ENCODE data around the gene AGR2.
"Not testable (repeated sequence)": the region's sequence is repeated elsewhere in the genome, so short reads cannot be mapped to it uniquely, and the experiment has no call there.

Gene AGR2

DNA sequence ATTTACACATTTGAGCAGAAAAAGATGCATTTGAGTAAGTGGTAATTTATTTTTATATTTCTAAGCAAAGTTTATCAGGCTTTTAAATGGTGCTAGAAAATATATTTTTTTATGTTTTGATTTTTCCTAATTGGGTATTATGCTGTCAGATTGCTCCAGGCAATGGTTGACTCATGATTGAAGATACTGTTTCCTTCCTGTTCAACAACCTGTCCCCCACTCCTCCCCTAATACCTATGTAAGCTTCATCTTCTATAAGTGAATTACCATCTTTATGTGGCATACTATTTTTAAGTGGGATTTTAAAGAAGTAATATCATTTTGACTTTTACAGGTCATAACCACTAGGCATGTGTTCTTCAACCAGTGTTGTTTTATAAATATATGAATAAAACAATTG is 29.8 kb downstream of the AGR2 start:
- no peak for TF ChIP-seq CTCF (IDR thresholded peaks at IDR 0.05; ENCODE audit: control extremely low read depth, extremely low read depth, low read depth, missing control alignments)
- CTCF ChIA-PET: interaction anchor here (2.0 kb wide), 1 partner anchor 10 kb away, joined by 5 read pairs; no protein-coding TSS in a partner anchor
- no peak for DNase-seq (ENCODE audit: extremely low spot score)
- POLR2A ChIA-PET: no interaction called here

- DNase-seq (ENCODE audit: extremely low spot score): no peak
- TF ChIP-seq CTCF (IDR thresholded peaks at IDR 0.05; ENCODE audit: control extremely low read depth, extremely low read depth, low read depth, missing control alignments): no peak
- CTCF ChIA-PET: no interaction called here
These were observed 30.5 kb downstream of the AGR2 start for GRCh38 chr7:16774294-16774693.

GRCh38 chr7:16773884-16774283 is 30.9 kb downstream of the AGR2 start:
- POLR2A ChIA-PET: no interaction called here
- DNase-seq (ENCODE audit: extremely low spot score): no peak
- CTCF ChIA-PET: no interaction called here
- no peak for TF ChIP-seq CTCF (IDR thresholded peaks at IDR 0.05; ENCODE audit: control extremely low read depth, extremely low read depth, low read depth, missing control alignments)

More at GRCh38 chr7:16774294-16774693, 30.5 kb downstream of the AGR2 start:
- POLR2A ChIA-PET: no interaction called here

DNA sequence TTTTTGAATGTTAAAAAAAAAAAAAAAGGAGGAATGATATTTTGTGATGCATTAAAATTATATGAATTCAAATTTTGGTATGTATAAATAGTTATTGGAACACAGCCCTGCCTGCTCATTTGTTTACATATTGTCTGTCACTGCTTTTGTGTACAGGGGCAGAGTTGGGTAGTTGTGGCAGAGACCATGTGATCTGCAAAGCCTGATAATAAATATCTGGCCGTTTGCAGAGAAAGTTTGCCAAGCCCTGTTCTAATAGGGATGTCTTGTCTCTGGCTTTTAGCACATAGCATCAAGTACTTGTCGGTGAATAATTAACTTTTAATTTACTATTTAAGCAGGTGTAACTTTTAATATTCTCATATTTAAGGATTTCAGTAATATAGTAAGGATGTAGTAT is 31.5 kb downstream of the AGR2 start:
- TF ChIP-seq CTCF (IDR thresholded peaks at IDR 0.05; ENCODE audit: control extremely low read depth, extremely low read depth, low read depth, missing control alignments): no peak
- ChIA-PET POLR2A (no interaction called here), CTCF (no interaction called here)
- no peak for DNase-seq (ENCODE audit: extremely low spot score)

DNA sequence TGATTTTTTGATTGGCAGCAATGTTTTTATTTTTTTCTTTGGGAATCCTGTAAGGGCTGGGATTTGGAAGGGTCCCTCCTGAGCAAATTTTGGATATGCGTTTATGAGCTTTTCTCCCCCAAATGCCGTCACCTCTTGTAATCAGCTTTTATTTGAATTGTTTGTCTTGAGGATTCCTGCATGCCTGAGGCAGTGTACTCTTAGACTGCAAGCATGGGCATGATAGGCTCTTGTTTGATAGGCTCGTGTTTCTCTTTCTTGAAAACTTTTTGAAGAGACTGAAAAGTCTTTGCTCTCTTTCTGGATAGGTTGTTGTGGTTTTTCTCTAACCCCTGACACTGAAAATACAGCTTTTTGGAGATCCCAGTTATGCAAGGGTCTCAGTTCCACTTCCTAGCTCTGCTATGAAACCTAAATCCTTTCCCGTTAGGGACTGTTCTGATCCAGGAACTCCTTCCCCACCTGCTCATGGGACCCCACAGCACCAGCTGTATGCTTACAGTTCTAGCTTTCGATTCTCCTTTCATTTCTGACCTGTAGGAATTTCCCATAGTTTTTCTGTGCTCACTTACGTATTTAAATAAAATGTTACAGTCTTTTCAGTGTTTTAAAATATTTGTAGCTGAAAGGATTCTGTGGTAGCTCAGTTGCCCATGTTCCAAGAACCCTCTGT is 34.0 kb downstream of the AGR2 start:
- ChIA-PET CTCF (interaction anchor here (0.9 kb wide), 1 partner anchor 11 kb away, joined by 3 read pairs; no protein-coding TSS in a partner anchor), POLR2A (no interaction called here)
- no peak for TF ChIP-seq CTCF (IDR thresholded peaks at IDR 0.05; ENCODE audit: control extremely low read depth, extremely low read depth, low read depth, missing control alignments)
- no peak for DNase-seq (ENCODE audit: extremely low spot score)

DNA sequence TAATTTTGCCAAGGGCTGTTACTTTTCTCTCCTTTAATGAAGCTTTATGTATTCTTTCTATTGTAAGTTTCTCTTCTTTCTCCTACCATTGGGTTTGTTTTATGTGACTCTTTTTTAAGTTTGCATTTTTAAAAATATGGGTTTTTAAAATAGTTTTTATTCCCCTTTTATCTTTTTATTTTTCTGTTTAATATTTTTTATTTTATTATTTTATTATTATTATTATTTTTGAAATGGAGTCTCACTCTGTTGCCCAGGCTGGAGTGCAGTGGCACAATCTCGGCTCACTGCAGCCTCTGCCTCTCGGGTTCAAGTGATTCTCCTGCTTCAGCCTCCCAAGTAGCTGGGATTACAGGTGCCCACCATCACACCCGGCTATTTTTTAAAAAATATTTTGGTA is 34.8 kb downstream of the AGR2 start:
- POLR2A ChIA-PET; DNase-seq (ENCODE audit: extremely low spot score): not testable (repeated sequence)
- CTCF ChIA-PET: interaction anchor here (0.9 kb wide), 1 partner anchor 12 kb away, joined by 3 read pairs; no protein-coding TSS in a partner anchor

DNA sequence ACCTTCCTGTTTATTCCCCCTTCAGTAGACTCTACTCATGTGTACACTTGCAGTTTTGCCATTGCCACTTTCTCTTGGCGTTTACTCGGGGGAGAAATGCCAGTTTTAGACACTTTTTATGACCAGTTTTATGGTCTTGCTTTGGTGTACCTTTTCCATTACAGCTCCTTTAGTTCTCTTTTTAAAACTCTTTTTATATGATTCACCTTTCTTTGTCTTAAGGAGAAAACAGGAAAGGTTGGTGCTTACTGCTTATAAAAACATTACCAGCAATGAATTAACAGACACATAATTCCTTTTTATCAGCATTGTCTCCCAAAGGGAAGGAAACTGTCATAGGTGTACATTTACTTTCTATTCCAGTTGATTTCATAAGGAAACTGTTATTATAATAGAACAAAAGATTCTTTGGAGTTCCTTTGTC is 39.4 kb downstream of the AGR2 start:
- TF ChIP-seq CTCF (IDR thresholded peaks at IDR 0.05; ENCODE audit: control extremely low read depth, extremely low read depth, low read depth, missing control alignments): no peak
- CTCF ChIA-PET: interaction anchor here (1.0 to 1.5 kb wide), 2 partner anchors 11 to 16 kb away, joined by 3 to 5 read pairs; no protein-coding TSS in a partner anchor
- POLR2A ChIA-PET: no interaction called here
- DNase-seq (ENCODE audit: extremely low spot score): no peak
